Superior temporal gyrus (tissue), 1 donor: ENCODE data around the gene TNFRSF17.
A peak's percentile ranks its signal among the peaks of the same experiment; 100 is the strongest.
"Not testable (repeated sequence)": the region's sequence is repeated elsewhere in the genome, so short reads cannot be mapped to it uniquely, and the experiment has no call there.

Experiments used
- DNase-seq: peaks from one replicate; pipeline ENCODE4 v3.0.0-alpha.2; 2016; ENCODE audit errors: extremely low spot score

Gene TNFRSF17

DNA sequence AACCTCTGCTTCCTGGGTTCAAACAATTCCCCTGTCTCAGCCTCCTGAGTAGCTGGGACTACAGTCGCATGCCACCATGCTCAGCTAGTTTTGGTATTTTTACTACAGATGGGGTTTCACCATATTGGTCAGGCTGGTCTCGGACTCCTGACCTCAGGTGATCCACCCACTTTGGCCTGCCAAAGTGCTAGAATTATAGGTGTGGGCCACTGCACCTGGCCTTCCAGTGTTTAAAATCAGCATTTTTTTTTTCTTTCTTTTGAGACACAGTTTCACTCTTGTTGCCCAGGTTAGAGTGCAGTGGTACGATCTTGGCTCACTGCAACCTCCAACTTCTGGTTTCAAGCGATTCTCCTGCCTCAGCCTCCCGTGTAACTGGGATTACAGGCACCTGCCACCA is 5.3 kb downstream of the TNFRSF17 start:
- not testable (repeated sequence) for DNase-seq

DNA sequence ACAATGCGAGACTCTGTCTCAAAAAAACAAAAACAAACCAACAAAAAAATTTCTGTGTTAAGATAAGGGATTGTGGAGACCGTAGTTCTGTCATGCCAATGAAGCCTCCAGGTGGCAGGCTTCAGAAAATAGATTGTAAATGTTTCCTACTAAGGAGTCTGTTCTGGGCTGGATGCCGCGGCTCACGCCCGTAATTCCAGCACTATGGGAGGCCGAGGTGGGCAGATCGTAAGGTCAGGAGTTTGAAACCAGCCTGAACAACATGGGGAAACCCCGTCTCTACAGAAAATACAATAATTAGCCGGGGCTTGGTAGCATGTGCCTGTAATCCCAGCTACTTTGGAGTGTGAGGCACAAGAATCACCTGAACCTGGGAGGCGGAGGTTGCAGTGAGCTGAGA is 7.1 kb downstream of the TNFRSF17 start:
- DNase-seq = no peak

DNA sequence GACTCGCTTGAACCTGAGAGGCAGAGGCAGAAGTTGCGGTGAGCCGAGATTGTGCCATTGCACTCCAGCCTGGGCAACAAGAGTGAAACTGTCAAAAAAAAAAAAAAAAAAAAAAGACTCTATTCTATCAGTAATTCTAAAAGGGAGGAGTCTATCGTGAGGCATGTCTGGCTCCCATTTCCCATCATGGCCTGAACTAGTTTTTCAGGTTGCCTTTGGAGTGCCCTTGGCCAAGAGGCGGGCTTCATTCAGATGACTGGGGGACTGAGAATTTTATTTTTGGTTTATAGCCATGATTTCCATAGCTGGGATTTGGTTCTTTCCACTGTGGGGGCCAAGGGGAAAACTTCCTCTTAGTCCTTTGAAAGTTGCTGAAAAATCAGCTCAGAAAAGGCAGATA is 8.1 kb downstream of the TNFRSF17 start:
- no peak for DNase-seq

DNA sequence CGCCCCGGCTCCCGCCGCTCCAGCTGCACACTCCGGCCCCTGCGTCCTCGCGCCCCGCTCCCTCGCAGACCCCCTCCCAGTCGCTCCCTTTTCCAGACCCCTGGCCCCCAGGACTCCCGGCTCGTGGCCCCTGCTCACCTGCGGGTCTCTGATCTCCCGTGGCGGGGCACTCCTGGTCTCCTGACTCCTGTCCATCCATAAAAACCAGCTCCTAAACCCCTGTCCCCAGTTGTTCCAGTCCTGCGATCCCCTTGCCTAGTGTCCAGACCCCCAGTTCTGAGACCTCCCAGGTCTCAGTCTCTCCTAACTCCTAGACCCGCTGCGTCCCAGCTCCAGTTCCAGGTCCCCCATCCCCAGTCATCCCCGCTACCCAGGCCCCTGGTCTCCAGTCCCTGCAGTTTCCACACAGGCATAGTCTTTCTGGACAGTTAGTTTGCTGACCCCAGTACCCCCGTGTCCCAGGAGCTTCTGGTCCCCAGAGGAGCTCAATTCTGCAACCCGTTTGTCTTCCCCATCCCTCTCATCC is 11.9 kb downstream of the TNFRSF17 start:
- DNase-seq = no peak

DNA sequence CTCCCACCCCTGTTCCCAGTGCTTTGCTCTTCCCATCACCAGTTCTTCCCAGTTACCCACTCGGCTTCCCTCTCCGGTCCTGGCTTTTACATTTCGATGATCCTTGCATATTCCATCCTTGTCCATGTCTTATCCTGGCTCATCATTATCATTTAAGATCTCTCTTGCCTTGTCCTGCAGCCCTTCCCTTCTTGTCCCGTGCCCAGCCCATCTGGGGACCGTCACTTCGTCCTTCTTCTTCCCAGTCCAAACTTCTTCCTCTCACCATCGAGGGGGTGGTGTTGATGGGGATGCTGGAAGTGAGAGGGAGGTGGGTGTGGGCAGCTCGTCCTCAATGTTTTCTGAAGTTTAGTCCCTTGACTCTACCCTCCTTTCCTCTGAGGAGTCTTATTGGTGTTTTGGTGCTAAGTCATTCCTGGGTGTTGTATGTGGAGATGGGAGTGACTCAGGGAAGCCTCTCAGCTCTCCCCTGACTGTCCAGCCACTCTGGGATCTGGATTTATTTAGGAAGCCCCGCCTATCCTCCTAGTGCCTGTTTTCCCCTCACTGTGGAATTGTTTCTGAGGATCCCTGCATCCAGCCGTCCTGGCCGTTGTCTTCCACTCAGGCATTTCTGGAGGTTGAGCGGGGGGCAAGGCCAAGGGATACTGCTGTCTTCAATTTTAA is 12.5 kb downstream of the TNFRSF17 start:
- peak; percentile 51 for DNase-seq

DNA sequence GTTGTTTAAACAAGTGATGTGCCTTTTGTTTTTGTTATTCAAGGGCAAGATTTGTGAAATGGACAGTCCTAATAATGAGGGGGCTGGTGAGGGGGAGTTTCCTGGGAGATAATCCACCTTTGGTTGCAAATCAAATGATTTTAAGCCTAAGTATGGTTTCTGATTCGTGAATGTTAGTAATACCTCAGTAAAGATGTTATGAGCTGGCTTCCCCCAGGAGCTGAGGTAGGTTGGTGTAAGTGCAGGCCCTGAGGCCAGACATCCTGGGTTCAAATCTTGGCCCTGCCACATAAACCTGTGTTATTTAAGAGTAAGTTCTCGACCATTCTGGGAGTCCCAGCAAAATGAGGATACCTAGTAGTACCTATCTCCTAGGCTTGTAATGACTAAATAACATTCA is 13.1 kb downstream of the TNFRSF17 start:
- DNase-seq = no peak

DNA sequence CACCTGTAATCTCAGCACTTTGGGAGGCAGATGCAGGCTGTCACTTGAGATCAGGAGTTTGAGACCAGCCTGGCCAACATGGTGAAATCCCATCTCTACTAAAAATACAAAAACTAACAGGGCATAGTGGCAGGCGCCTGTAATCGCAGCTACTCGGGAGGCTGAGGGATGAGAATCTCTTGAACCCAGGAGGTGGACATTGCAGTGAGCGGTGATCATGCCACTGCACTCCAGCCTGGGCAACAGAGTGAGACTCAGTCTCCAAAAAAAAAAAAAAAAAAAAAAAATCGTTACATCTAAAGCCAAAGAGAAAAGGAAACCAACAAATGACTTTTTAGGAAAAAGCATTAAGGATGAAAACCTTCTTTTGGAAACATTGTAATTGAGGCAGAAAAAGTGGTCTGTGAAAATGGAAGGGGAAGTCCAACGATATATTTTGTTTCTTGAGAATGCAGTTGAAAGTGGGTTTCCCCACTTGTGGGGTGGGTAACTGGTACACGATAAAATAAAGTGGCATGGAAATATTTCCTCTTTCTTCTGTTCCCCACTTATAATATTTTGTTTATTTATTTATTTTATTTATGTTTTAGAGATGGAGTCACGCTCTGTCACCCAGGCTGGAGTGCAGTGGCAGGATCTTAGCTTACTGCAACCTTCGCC is 14.1 kb downstream of the TNFRSF17 start:
- no peak for DNase-seq

DNA sequence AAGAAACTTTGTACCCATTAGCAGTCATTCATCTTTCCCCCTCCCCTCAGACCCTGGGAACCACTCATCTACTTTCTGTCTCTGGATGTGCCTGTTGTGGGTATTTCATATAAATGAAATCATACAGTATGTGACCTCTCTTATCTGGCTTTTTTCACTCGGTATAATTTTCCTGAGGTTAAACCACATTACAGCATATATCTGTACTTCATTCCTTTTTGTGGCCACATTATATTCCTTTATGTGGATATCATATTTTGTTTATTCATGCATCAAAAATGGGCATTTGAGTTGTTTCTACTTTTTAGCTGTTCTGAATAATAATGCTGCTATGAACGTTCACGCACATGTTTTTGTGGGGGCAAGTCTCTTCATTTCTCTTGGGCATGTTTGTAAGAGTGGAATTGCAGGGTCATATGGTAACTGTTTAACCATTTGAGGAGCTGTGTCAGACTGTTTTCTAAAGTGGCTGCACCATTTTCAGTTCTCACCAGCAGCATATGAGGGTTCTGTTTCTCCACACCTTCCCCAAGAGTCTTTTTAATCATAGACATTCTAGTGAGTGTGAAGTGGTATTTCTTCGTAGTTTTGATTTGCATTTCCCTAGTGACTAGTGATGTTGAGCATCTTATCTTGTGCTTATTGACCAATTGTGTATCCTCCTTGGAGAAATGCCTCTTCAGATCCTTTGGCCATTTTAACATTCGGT is 15.3 kb downstream of the TNFRSF17 start:
- no peak for DNase-seq

DNA sequence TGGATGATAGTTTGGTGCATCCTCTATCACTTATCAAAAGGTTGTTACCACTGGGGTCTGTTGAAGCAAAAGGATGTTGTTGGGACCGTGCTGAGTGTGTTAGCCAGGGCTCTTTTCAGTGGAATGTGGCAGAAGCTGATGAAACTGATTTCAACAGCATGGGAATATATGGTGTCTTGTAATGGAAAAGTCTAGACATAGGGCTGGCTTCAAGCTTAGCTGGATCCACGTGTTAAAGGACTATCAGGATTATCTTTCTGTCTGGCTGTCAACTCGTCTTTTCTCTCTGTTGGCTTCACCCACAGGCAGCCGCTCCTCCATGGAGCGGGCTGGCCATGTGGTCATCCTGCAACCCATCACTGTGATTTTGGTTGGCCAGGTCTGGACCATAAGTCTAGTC is 20.2 kb downstream of the TNFRSF17 start:
- DNase-seq = no peak

DNA sequence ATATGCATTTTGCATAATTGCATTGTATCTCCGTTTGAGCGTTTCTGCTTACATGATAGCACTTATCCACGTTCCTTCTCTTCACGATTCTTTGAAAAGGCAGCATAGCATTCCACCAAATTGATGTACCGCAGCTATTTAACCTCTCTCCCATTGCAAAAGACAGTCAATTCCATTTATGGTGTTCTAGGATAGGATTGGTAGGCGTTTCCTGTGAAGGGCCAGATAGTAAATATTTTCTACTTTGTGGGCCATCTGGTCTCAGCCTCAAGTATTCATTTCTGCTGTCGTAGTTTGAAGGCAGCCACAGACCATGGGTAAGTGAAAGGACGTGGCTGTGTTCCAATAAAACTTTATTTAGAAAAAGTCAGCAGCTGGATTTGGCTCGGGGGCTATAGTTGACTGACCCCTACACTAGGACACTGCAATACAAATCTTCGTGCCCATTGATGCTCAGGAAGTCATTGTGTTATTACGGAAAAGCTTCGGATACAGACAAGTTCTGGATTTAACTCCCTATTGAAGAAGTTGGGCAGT is 21.6 kb downstream of the TNFRSF17 start:
- no peak for DNase-seq

DNA sequence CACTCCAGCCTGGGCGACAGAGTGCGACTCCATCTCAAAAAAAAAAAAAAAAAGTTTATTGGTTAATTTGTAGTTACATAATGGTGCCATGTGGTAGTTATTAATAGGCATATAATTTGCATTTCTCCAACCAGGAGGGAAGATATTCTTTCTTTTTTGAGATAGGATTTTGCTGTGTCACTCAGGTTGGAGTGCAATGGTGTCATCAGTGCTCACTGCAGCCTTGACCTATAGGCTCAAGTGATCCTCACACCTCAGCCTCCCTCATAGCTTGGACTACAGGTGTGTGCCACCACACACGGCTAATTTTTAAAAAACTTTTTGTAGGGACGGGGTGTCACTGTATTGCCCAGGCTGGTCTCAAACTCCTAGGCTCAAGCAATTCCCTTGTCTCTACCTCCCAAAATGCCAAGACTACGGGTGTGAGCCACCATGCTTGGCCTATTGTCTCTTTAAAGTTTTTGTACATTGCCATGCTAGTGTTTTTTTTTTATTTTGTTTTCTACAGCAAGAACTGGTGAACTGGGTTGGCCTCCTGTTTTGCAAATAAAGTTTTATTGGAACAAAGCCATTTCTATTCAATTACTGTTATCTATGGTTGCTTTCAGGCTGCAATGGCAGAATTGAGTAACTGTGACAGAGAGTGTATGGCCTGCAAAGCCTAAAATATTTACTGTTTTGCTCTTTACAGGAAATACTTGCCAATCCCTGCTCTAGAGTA is 23.4 kb downstream of the TNFRSF17 start:
- DNase-seq = no peak

DNA sequence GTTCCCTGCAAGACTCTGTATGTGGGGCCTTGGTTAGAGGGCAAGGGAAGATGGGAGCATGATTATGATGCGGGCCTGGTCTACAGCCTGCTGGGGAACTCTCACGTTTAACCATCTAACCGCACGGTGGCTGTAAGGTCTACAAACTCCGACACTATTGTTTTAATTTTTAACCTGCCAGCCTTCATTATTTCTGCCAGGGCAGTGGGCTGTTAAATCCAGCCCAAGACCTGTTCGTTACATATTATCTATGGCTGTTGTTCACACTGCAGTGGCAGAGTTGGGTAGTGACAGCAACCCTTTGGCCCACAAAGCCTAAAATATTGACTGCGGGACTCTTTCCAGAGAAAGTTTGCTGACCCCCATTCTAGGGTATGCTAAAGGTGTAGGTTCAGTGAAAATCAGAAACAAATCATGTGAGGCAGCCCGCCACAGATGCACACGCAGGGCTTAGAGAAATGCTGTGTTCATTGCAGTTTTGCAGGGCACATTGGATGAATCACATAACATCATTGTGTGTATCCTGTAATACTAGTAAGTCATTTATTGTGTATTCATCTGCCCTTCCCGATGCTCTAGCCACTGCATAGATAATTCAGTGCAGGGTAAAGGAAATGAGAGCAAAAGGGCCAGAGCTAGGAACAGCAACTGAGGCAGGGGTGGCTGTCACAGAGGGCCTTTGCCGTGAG is 25.8 kb downstream of the TNFRSF17 start:
- DNase-seq = no peak

DNA sequence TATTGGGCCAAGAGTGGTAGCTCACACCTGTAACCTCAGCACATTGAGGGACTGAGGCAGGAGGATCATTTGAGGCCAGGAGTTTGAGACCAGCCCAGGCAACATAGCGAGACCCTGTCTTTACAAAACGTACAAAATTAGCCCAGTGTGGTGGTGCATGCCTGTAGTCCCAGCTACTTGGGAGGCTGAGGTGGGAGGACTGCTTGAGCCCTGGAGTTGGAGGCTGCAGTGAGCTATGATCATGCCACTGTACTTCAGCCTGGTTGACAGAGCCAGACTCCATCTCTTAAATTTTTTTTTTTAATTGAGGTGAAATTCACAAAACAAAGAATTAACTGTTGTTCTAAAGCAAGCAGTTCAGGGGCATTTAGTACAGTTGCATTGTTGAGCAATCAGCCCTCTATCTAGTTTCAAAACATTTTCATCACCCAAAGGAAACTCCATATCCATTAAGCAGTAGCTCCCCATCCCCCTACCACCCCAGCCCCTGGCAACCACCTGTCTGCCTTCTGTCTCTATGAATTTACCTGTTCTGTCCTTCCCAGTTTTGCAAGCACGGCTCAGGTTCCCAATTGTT is 27.1 kb downstream of the TNFRSF17 start:
- DNase-seq = no peak

DNA sequence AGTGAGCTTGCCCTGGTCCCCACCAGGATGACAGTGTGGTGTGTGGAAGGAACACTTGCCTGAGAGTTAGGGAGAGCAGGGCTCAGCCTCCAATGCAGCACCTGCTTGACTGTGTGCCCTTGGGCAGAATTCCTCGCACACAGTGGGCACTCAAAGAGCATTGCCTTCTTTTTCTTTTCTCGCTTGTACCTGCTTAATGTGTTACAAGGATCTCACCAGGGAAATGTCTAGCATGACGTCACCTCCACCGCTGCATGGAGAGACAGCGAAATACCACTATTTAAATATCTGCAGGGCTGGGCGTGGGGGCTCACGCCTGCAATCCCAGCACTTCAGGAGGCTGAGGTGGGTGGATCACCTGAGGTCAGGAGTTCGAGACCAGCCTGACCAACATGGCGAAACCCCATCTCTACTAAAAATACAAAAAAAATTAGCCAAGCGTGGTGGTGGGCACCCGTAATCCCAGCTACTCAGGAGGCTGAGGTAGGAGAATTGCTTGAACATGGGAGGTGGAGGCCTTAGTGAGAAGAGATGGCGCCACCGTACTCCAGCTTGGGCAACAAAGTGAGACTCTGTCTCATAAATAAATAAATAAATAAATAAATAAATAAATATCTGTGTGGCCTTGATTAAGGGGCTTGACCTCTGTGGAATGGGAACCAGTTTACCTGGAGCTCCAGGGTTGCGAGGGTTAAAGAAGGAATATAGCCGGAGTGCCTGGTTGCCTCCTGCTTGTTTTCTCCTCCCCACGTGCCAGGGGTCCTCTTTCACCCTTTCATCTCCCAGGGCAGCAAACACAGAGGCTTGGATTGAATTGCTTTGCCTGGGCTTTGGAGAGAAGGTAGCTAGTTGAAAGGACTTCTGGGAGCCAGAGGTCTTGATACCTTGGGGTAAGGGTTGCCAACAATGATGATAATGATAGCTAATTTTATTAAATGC is 27.8 kb downstream of the TNFRSF17 start:
- no peak for DNase-seq

DNA sequence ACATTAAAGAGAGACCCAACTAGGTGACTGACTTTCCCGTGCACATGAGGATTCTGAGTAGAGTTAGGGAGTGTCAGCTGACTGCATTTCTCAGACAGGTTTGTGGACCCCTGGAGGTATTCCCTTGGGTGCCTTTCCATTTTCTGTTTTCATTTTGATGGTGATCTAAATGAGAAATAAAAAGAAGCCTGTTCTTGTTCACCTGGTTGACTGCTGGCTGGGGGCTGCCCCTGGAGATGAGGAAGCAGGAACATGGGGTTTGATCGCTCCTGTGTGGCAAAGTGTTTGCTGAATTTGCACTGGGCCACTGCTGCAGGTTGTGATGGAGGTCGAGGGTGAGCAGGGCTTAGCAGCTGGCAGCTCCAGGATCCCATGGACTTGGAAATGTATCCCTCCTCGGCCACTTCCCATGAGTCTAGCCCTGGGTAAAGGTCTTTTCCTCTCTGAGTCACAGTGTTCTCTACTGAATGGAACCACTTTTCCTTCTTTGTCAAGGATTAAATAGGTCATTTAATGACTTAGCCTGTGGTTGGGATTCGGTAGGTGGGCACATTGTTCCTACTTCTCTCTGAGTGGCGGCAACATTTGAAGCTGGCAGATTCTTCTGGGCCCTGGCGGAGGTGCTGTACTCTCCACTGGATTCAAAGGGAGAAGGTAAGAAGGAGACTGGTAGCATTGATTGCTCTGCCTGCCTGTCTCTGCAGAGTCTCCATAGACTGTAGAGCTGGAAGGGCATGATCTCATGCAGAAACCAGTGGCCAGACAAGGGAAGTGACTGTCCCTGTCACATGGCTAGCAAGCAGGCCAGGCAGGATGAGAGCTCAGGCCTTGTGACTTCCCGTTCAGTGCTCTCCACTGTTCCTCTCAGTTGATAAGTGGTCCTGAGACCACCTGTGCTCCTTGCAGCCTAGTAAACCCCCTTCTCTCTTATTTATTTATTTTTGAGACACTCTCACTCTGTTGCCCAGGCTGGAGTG is 29.4 kb downstream of the TNFRSF17 start:
- peak; percentile 80 for DNase-seq

DNA sequence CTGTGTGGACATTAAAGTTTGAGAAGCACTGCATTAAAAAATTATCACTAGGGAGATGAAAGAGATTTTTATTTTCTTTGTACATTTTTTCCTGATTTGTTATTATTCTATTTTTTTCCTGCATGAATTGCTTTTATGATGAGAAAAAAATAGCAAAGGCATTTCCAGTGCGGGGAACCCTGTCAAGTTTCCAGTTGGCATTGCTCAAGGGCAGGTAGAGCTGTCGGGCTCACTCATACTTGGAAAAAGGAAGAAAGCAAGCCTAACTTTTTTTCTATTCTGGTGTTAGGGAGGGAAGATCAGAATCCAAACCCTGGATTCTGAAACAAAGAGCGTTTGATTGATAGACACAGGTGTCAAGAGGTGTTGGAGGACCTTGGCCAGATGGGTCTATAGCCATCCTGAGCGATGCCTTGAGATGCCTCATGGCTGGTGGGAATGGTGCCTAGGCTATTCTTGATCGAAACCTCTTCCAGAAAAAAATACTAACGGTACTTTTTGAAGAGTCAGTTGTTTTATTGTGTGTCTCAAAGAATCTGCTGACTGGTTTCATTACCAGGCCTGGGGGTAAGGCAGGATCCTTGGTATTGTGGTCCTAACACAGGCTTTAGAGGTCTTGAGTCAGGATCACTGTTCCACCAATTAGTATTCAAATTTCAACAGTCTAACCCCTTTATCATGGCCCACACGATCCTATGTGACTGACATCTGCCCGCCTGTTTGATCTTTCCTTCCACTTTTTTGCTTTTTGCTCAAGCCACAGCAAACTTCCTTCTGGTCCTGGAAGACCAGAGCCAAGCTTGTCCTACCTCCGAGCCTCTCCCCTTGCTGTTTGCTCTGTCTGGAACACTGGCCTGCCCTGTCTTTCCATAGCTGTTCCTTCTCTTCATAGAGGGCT is 31.7 kb downstream of the TNFRSF17 start:
- DNase-seq = no peak

DNA sequence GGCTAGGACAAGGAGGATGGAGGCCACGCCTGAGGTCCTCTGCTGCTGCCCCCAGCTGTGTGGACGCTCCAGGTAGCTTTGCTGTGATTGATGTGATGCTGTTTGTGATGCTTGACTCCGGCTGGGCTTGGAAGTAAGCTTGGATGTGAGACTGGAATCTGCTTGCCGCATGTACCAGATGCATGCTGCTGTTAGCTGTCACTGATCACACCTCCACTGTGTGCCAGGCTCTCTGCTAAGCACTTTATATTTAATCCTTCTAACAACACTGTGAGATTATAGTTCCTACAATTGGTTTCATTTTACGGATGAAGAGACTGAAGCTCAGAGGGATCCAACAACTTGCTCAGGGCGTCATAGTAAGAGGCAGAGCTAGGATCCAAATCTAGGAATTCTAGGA is 35.0 kb downstream of the TNFRSF17 start:
- DNase-seq = no peak
